H1 (cell line): Measurements from ENCODE around the gene MYO18A. TPM values are rescaled to one million over a fixed set of nuclear protein-coding genes. Genes with fewer than 3 reads are reported as not detected.

Experiments
- CTCF ChIA-PET: fragments of 300-600 bp; sonication (Branson Sonifier 250); formaldehyde crosslinking; loops from one replicate; lab custom pipeline; 2021; ENCODE audit not compliant: partially characterized antibody; lab: Charles Lee
- POLR2A ChIA-PET: fragments of 300-600 bp; sonication (Branson Sonifier 250); formaldehyde crosslinking; loops from one replicate; lab custom pipeline; 2021; ENCODE audit warnings: inconsistent platforms; ENCODE audit not compliant: partially characterized antibody; lab: Charles Lee
- DNase-seq, 2 experiments: peaks; one replicate each; pipeline versions ENCODE4 v3.0.0 to v3.0.0-alpha.2; 2010 to 2022; ENCODE audit warnings: low spot score in 2 of 2, low read depth in 1 of 2, mixed read lengths in 1 of 2
- FAIRE-seq: peaks from 2 replicates; lab custom pipeline; 2011; peaks lifted over from hg19 to GRCh38; lab: Jason Lieb, UNC
- H2AFZ ChIP-seq: 2 replicates; pipeline ENCODE4 v1.8.1; 2012; ENCODE audit warnings: low read length, inconsistent platforms
- H2AK5ac ChIP-seq: 2 replicates; pipeline ENCODE4 v1.6.1; 2013; ENCODE audit warnings: low read depth, low read length
- H2BK120ac ChIP-seq: replicated peaks from 2 replicates; pipeline ENCODE3; 2013; ENCODE audit warnings: low read depth, low read length, inconsistent platforms
- H2BK12ac ChIP-seq: 2 replicates; pipeline ENCODE4 v1.6.1; 2013; ENCODE audit warnings: low read depth, low read length
- H2BK15ac ChIP-seq: 2 replicates; pipeline ENCODE4 v1.6.1; 2013; ENCODE audit warnings: low read length
- H2BK20ac ChIP-seq: 2 replicates; pipeline ENCODE4 v1.6.1; 2013; ENCODE audit warnings: low read length
- H2BK5ac ChIP-seq: 2 replicates; pipeline ENCODE4 v1.6.1; 2013; ENCODE audit warnings: low read depth, low read length
- H3K14ac ChIP-seq: 2 replicates; pipeline ENCODE4 v1.6.1; 2013; ENCODE audit warnings: inconsistent platforms; ENCODE audit not compliant: insufficient read length
- H3K18ac ChIP-seq: 2 replicates; pipeline ENCODE4 v1.6.1; 2013; ENCODE audit warnings: low read length; ENCODE audit errors: extremely low read depth
- H3K23ac ChIP-seq: 2 replicates; pipeline ENCODE4 v1.6.1; 2013; ENCODE audit warnings: inconsistent platforms; ENCODE audit not compliant: insufficient read length
- H3K23me2 ChIP-seq: 2 replicates; pipeline ENCODE4 v1.6.1; 2013; ENCODE audit warnings: low read depth, low read length
- H3K27ac ChIP-seq: 2 replicates; pipeline ENCODE4 v1.6.1; 2011; ENCODE audit warnings: low read depth, low read length, inconsistent platforms
- H3K27me3 ChIP-seq, 4 experiments: replicated peaks in 1 of 4; 1 replicate in 1 of 4; 2 replicates in 3 of 4; pipeline versions ENCODE4 v1.6.1 to v1.8.1; 2011 to 2013; ENCODE audit warnings: low read length in 3 of 4, mild to moderate bottlenecking in 3 of 4, inconsistent platforms in 2 of 4, mixed read lengths in 2 of 4, moderate library complexity in 1 of 4; ENCODE audit not compliant: control insufficient read depth in 3 of 4, insufficient read depth in 3 of 4; ENCODE audit errors: extremely low read depth in 1 of 4
- H3K36me3 ChIP-seq, 4 experiments: 2 replicates each; pipeline versions ENCODE4 v1.6.1 to v1.8.1; 2011 to 2013; ENCODE audit warnings: mild to moderate bottlenecking in 4 of 4, low read length in 3 of 4, moderate library complexity in 2 of 4, control low read depth in 1 of 4, inconsistent platforms in 1 of 4; ENCODE audit not compliant: insufficient read depth in 4 of 4, control insufficient read depth in 2 of 4
- H3K4ac ChIP-seq: replicated peaks from 2 replicates; pipeline ENCODE3; 2013; ENCODE audit warnings: low read length, low read depth, mixed read lengths, inconsistent platforms; ENCODE audit not compliant: insufficient read length
- H3K4me1 ChIP-seq, 4 experiments: replicated peaks in 1 of 4; 1 replicate in 1 of 4; 2 replicates in 3 of 4; pipeline versions ENCODE4 v1.6.1 to v1.8.1; 2011 to 2013; ENCODE audit warnings: low read length in 3 of 4, inconsistent platforms in 2 of 4, mixed read lengths in 1 of 4; ENCODE audit not compliant: insufficient read depth in 4 of 4, control insufficient read depth in 3 of 4
- H3K4me2 ChIP-seq, 2 experiments: 2 replicates each; pipeline versions ENCODE4 v1.6.1 to v1.8.1; 2011 to 2013; ENCODE audit warnings: low read depth in 2 of 2, low read length in 2 of 2, control low read depth in 1 of 2, inconsistent platforms in 1 of 2, mild to moderate bottlenecking in 1 of 2; ENCODE audit not compliant: insufficient read depth in 1 of 2
- H3K4me3 ChIP-seq, 4 experiments: fragments of 200-600, 300-600 bp in 1 of 4; sonication (generic), shearing (Covaris generic), sonication (Bioruptor Twin) in 1 of 4; 2 replicates each; pipeline versions ENCODE4 v1.5.1 to v1.8.1; 2011 to 2016; ENCODE audit warnings: low read length in 4 of 4, low read depth in 3 of 4, control low read depth in 2 of 4, inconsistent platforms in 2 of 4, mild to moderate bottlenecking in 2 of 4, mixed read lengths in 1 of 4, moderate library complexity in 1 of 4; ENCODE audit not compliant: insufficient read depth in 2 of 4; ENCODE audit errors: extremely low read depth in 1 of 4
- H3K56ac ChIP-seq: replicated peaks from 2 replicates; pipeline ENCODE3; 2013; ENCODE audit warnings: low read depth, mild to moderate bottlenecking, mixed read lengths, low read length, inconsistent platforms; ENCODE audit not compliant: insufficient read length
- H3K79me1 ChIP-seq: 2 replicates; pipeline ENCODE4 v1.6.1; 2013; ENCODE audit warnings: low read depth, low read length, control low read depth
- H3K79me2 ChIP-seq, 2 experiments: 2 replicates each; pipeline versions ENCODE4 v1.6.1 to v1.8.1; 2012 to 2013; ENCODE audit warnings: low read length in 2 of 2, mild to moderate bottlenecking in 2 of 2, inconsistent platforms in 1 of 2; ENCODE audit not compliant: insufficient read depth in 2 of 2, control insufficient read depth in 1 of 2
- H3K9ac ChIP-seq, 4 experiments: replicated peaks in 1 of 4; 1 replicate in 1 of 4; 2 replicates in 3 of 4; pipeline versions ENCODE4 v1.6.1 to v1.8.1; 2011 to 2013; ENCODE audit warnings: low read depth in 3 of 4, low read length in 3 of 4, control low read depth in 2 of 4, mild to moderate bottlenecking in 2 of 4, moderate library complexity in 2 of 4, inconsistent platforms in 1 of 4; ENCODE audit errors: extremely low read depth in 1 of 4
- H3K9me3 ChIP-seq, 2 experiments: 2 replicates each; pipeline versions ENCODE4 v1.6.1 to v1.8.1; 2012 to 2013; ENCODE audit warnings: mild to moderate bottlenecking in 2 of 2, moderate library complexity in 2 of 2, control low read depth in 1 of 2, inconsistent platforms in 1 of 2, low read depth in 1 of 2, low read length in 1 of 2, mixed read lengths in 1 of 2; ENCODE audit not compliant: insufficient read depth in 2 of 2
- H4K20me1 ChIP-seq, 2 experiments: replicated peaks in 1 of 2; 2 replicates each; pipeline versions ENCODE3 to v1.8.1; 2011 to 2013; ENCODE audit warnings: inconsistent platforms in 2 of 2, low read length in 2 of 2, mild to moderate bottlenecking in 1 of 2; ENCODE audit not compliant: insufficient read depth in 2 of 2, control insufficient read depth in 1 of 2
- H4K5ac ChIP-seq: 2 replicates; pipeline ENCODE4 v1.6.1; 2013; ENCODE audit warnings: low read length, low read depth, mixed read lengths, inconsistent platforms; ENCODE audit not compliant: insufficient read length
- H4K8ac ChIP-seq: 2 replicates; pipeline ENCODE4 v1.8.0; 2013; ENCODE audit warnings: mild to moderate bottlenecking, moderate library complexity, low read length, inconsistent platforms; ENCODE audit not compliant: insufficient read depth; ENCODE audit errors: extremely low read depth
- H4K91ac ChIP-seq: replicated peaks from 2 replicates; pipeline ENCODE3; 2013; ENCODE audit warnings: low read length, mixed read lengths, inconsistent platforms; ENCODE audit not compliant: insufficient read length
- CHD1 ChIP-seq: IDR thresholded peaks from 2 replicates; pipeline ENCODE4 v1.6.1; 2012; ENCODE audit warnings: low read depth, low read length, improper control_type of control experiment
- EGR1 ChIP-seq: IDR thresholded peaks from 2 replicates; pipeline ENCODE4 v1.6.1; 2011; ENCODE audit warnings: low read depth, low read length, borderline replicate concordance
- KDM1A ChIP-seq: fragments of 200-600, 300-600 bp; sonication (generic); IDR thresholded peaks from 2 replicates; pipeline ENCODE4 v1.7.1; 2016; ENCODE audit warnings: mild to moderate bottlenecking, low read length, borderline replicate concordance
- KDM5A ChIP-seq: fragments of 200-600 bp; IDR thresholded peaks from 2 replicates; pipeline ENCODE4 v1.7.1; 2012; ENCODE audit warnings: mild to moderate bottlenecking, low read length, inconsistent platforms, mixed read lengths
- NRF1 ChIP-seq: IDR thresholded peaks from 2 replicates; pipeline ENCODE4 v1.6.1; 2011; ENCODE audit warnings: mild to moderate bottlenecking, low read depth, low read length, improper control_type of control experiment
- RBBP5 ChIP-seq: IDR thresholded peaks from 2 replicates; pipeline ENCODE4 v1.7.1; 2012; ENCODE audit warnings: low read depth, mild to moderate bottlenecking, inconsistent platforms, low read length, moderate library complexity, borderline replicate concordance
- SUZ12 ChIP-seq: fragments of 200-600 bp; sonication (generic); IDR thresholded peaks from 2 replicates; pipeline ENCODE4 v1.6.1; 2012; ENCODE audit warnings: mild to moderate bottlenecking, inconsistent platforms, low read length, moderate library complexity, mixed read lengths
- WGBS, 2 experiments: shearing (Covaris generic) in 1 of 2; methylation state at CpG; one replicate each; pipeline versions ENCODE4 v1.1.6 to v1.1.7; 2013 to 2015; ENCODE audit warnings: low lambda C conversion rate in 2 of 2, mixed read lengths in 2 of 2, inconsistent platforms in 1 of 2, low coverage in 1 of 2, missing lambda C conversion rate in 1 of 2; ENCODE audit not compliant: insufficient replicate concordance in 2 of 2, insufficient coverage in 1 of 2, insufficient read length in 1 of 2; ENCODE audit errors: extremely low coverage in 1 of 2, missing lambda C conversion rate in 1 of 2; 5-methylcytosine and 5-hydroxymethylcytosine counted together
- polyA plus RNA-seq, 7 experiments: library from polyadenylated mRNA; depleted of rRNA in 3 of 7; stranded (reverse) in 5 of 7; unstranded in 2 of 7; fragments of >200 nt in 5 of 7; fragments of 200-250 nt in 2 of 7; gene quantifications; 1 replicate in 5 of 7; 2 replicates in 1 of 7; 4 replicates in 1 of 7; pipeline versions ENCODE4 v1.2.1 to v1.2.3, GENCODE V29; 2011 to 2013; ENCODE audit warnings: missing spikeins in 2 of 7, mixed read lengths in 2 of 7
- total RNA-seq: library from RNA; stranded (reverse); fragmentation: NEBNext Ultra II Directional; extraction: Animal tissue kit (Norgen Biotek cat#: 25700); gene quantifications from 2 replicates; pipeline ENCODE4 v1.2.1, GENCODE V29; 2021

The MYO18A gene
- total and polyA plus RNA-seq, 2 of the 8 experiments (the other 6 are each of a cell fraction or from before 2014, with no cell fraction given) = 7.6 to 43.8 TPM

GRCh38 chr17:29190039-29190438, 9.8 kb upstream of the MYO18A start:
- Histone ChIP-seq H2AK5ac (no peak overlapping the region), H2AFZ (no peak overlapping the region), H2BK120ac (no peak overlapping the region), H3K9ac (no peak overlapping the region), H4K8ac (no peak overlapping the region), H4K91ac (no peak overlapping the region), H3K36me3 (no peaks in the 10 kb centered on the region), H3K27me3 (no peaks in the 10 kb centered on the region), H3K56ac (no peak overlapping the region), H3K9me3 (no peaks in the 10 kb centered on the region), H3K4me3 (no peak overlapping the region), H3K4ac (no peak overlapping the region), H2BK20ac (no peak overlapping the region), H3K79me2 (no peaks in the 10 kb centered on the region), H3K14ac (no peak overlapping the region), H3K18ac (no peak overlapping the region), H4K20me1 (no peaks in the 10 kb centered on the region), H2BK12ac (no peak overlapping the region), H3K4me2 (no peak overlapping the region), H3K23ac (no peak overlapping the region), H2BK15ac (no peak overlapping the region), H3K79me1 (no peaks in the 10 kb centered on the region), H2BK5ac (no peak overlapping the region), H3K27ac (no peak overlapping the region), H3K4me1 (no peaks in the 10 kb centered on the region), H3K23me2 (no peaks in the 10 kb centered on the region), H4K5ac (no peak overlapping the region)
- FAIRE-seq (no peak), DNase-seq (no peak)
- ChIA-PET CTCF (interaction anchor here (0.6 to 42.5 kb wide), 5 partner anchors 10 to 76 kb away, joined by 3 to 731 read pairs (median 6); partner anchors contain the start of gene MYO18A), POLR2A (no interaction called here)
- 83% methylated on average over 2 of the region's 2 CpGs; no CpG with 5 or more reads in 1 of the 2 experiments for WGBS, 2 experiments
- TF ChIP-seq NRF1 (no peak), KDM5A (no peak), KDM1A (no peak), EGR1 (no peak), RBBP5 (no peak), SUZ12 (no peak), CHD1 (no peak)
